Inferior parietal cortex (tissue), 1 donor: ENCODE data around the gene AP1B1.

Experiments
- DNase-seq: peaks from one replicate; pipeline ENCODE4 v3.0.0-alpha.2; 2016; ENCODE audit errors: extremely low spot score

AP1B1 gene

GRCh38 chr22:29313576-29314466 is 74.5 kb downstream of the AP1B1 start:
- DNase-seq: no peak

- no peak for DNase-seq
Observed at GRCh38 chr22:29313126-29313575, 75.2 kb downstream of the AP1B1 start.

- DNase-seq: no peak
Observed at GRCh38 chr22:29312218-29313125, 75.9 kb downstream of the AP1B1 start.

- DNase-seq: no peak
Observed at GRCh38 chr22:29311464-29312217, 76.7 kb downstream of the AP1B1 start.

GRCh38 chr22:29310863-29311339 is 77.5 kb downstream of the AP1B1 start:
- peak; percentile 89 for DNase-seq

- no peak for DNase-seq
Observed at GRCh38 chr22:29310065-29310862, 78.1 kb downstream of the AP1B1 start.

GRCh38 chr22:29309332-29310064 is 78.9 kb downstream of the AP1B1 start:
- no peak for DNase-seq

GRCh38 chr22:29308791-29309262 is 79.5 kb downstream of the AP1B1 start:
- DNase-seq: no peak

GRCh38 chr22:29308148-29308790 is 80.1 kb downstream of the AP1B1 start:
- no peak for DNase-seq

GRCh38 chr22:29307596-29308147 is 80.7 kb downstream of the AP1B1 start:
- no peak for DNase-seq

- DNase-seq: peak; percentile 68
Observed at GRCh38 chr22:29306835-29307595, 81.4 kb downstream of the AP1B1 start.

- peak; percentile 64 for DNase-seq
Observed at GRCh38 chr22:29306175-29306834, 82.1 kb downstream of the AP1B1 start, which contains the start of gene GAS2L1. TSS of gene GAS2L1 (plus strand) at chr22:29306650. CDS start at chr22:29308106, 1,456 bp downstream.

GRCh38 chr22:29305836-29306174 is 82.6 kb downstream of the AP1B1 start:
- no peak for DNase-seq

GRCh38 chr22:29302681-29303465 is 85.5 kb downstream of the AP1B1 start:
- DNase-seq: no peak

GRCh38 chr22:29302402-29302680 is 86.0 kb downstream of the AP1B1 start:
- DNase-seq: no peak

- no peak for DNase-seq
Observed at GRCh38 chr22:29301716-29302401, 86.5 kb downstream of the AP1B1 start.
